Activated naive CD8-positive, alpha-beta T cell treated with anti-CD3 and anti-CD28 coated beads, Interleukin-2, amount 10 ng/mL, durations not matched to agents 7 days and 5 days (primary cell): ENCODE results near the gene SASH3. TPM values are rescaled to one million over a fixed set of nuclear protein-coding genes. Genes with fewer than 3 reads are reported as not detected.
"Not testable (repeated sequence)": the region's sequence is repeated elsewhere in the genome, so short reads cannot be mapped to it uniquely, and the experiment has no call there.

ENCODE experiments used
- ATAC-seq: fragments of 150-1000 bp; cut with Tn5 transposase; one replicate; pipeline ENCODE4 v1.10.0; 2021; ENCODE audit warnings: low read depth, moderate library complexity
- POLR2A ChIA-PET: fragments of 350-600 bp; sonication (Branson Sonifier 250); formaldehyde crosslinking; loops from one replicate; lab custom pipeline; 2021; ENCODE audit warnings: antibody characterized with exemption; lab: Charles Lee
- DNase-seq: peaks from one replicate; pipeline ENCODE4 v3.0.0; 2021
- H3K27ac Mint-ChIP-seq: one replicate; pipeline ENCODE4 v1.8.0; 2022; ENCODE audit warnings: mild to moderate bottlenecking, mixed read lengths
- H3K27me3 Mint-ChIP-seq: one replicate; pipeline ENCODE4 v1.8.0; 2022; ENCODE audit warnings: mild to moderate bottlenecking, moderate library complexity, mixed read lengths
- H3K36me3 Mint-ChIP-seq: one replicate; pipeline ENCODE4 v1.8.0; 2021; ENCODE audit warnings: mild to moderate bottlenecking, mixed read lengths
- H3K4me1 Mint-ChIP-seq: one replicate; pipeline ENCODE4 v1.8.0; 2021; ENCODE audit warnings: mixed read lengths
- H3K4me3 Mint-ChIP-seq: one replicate; pipeline ENCODE4 v1.8.0; 2022; ENCODE audit warnings: mild to moderate bottlenecking, moderate library complexity, mixed read lengths
- H3K9me3 Mint-ChIP-seq: one replicate; pipeline ENCODE4 v1.8.0; 2021; ENCODE audit warnings: mixed read lengths
- total RNA-seq, 2 experiments: library from RNA; stranded (reverse); gene quantifications; one replicate each; pipeline ENCODE4 v1.2.3, GENCODE V29; 2021

The SASH3 gene
- 100 to 1,000 TPM; 239 to 241 TPM for total RNA-seq

- Mint-ChIP-seq H3K4me3 (peak within 1 kb of the TSS; percentile 89), H3K27ac (peak within 1 kb of the TSS; percentile 94), H3K27me3 (no peaks in the 10 kb centered on the region), H3K36me3 (peaks cover 40% of the 10 kb centered on the region), H3K4me1 (peaks cover 42% of the 10 kb centered on the region), H3K9me3 (no peaks in the 10 kb centered on the region)
- peak; percentile 67 for DNase-seq
- peak; percentile 40 for ATAC-seq
- POLR2A ChIA-PET: interaction anchor here (0.8 to 8.2 kb wide), 8 partner anchors 9 to 391 kb away, joined by 3 to 155 read pairs (median 20); partner anchors contain the start of gene UTP14A
Measured at GRCh38 chrX:129779747-129780146, at the start of gene SASH3. Gene SASH3, plus strand, starts transcription at chrX:129779949. Its CDS starts 149 bp downstream, at chrX:129780098.

- DNase-seq (no peak), ATAC-seq (no peak)
- Mint-ChIP-seq H3K4me3 (no peak overlapping the region), H3K27me3 (no peaks in the 10 kb centered on the region), H3K9me3 (peaks cover 2% of the 10 kb centered on the region), H3K27ac (peak overlapping the region; percentile 74), H3K4me1 (peaks cover 27% of the 10 kb centered on the region), H3K36me3 (peaks cover 4% of the 10 kb centered on the region)
- POLR2A ChIA-PET: no interaction called here
Measured at GRCh38 chrX:129731228-129731627, 48.5 kb upstream of the SASH3 start.

GRCh38 chrX:129732857-129733256 lies 46.9 kb upstream of the SASH3 start:
- H3K27ac Mint-ChIP-seq: no peak overlapping the region

GRCh38 chrX:129733335-129733734 lies 46.4 kb upstream of the SASH3 start:
- POLR2A ChIA-PET: no interaction called here
- H3K36me3 Mint-ChIP-seq: peaks cover 4% of the 10 kb centered on the region
- H3K4me1 Mint-ChIP-seq: peaks cover 30% of the 10 kb centered on the region

More at GRCh38 chrX:129732857-129733256, 46.9 kb upstream of the SASH3 start:
- ATAC-seq (no peak), DNase-seq (no peak)
- Mint-ChIP-seq H3K36me3 (peaks cover 4% of the 10 kb centered on the region), H3K27me3 (no peaks in the 10 kb centered on the region), H3K9me3 (peaks cover 2% of the 10 kb centered on the region), H3K4me1 (peaks cover 26% of the 10 kb centered on the region), H3K4me3 (no peak overlapping the region)
- POLR2A ChIA-PET: no interaction called here

GRCh38 chrX:129736491-129736890 lies 43.3 kb upstream of the SASH3 start:
- peaks cover 26% of the 10 kb centered on the region for H3K4me1 Mint-ChIP-seq
- peaks cover 2% of the 10 kb centered on the region for H3K9me3 Mint-ChIP-seq
- no peak for DNase-seq
- H3K27me3 Mint-ChIP-seq: no peaks in the 10 kb centered on the region
- H3K27ac Mint-ChIP-seq: peak overlapping the region; percentile 61
- POLR2A ChIA-PET: interaction anchor here (1.3 to 1.8 kb wide), 2 partner anchors 9 to 43 kb away, joined by 5 to 6 read pairs; partner anchors contain the start of gene SASH3
- peaks cover 2% of the 10 kb centered on the region for H3K36me3 Mint-ChIP-seq
- ATAC-seq: peak; percentile 77
- peak overlapping the region; percentile 49 for H3K4me3 Mint-ChIP-seq

More at GRCh38 chrX:129733335-129733734, 46.4 kb upstream of the SASH3 start:
- no peak overlapping the region for H3K4me3 Mint-ChIP-seq
- H3K27ac Mint-ChIP-seq: no peak overlapping the region
- DNase-seq (no peak), ATAC-seq (no peak)
- peaks cover 2% of the 10 kb centered on the region for H3K9me3 Mint-ChIP-seq
- H3K27me3 Mint-ChIP-seq: no peaks in the 10 kb centered on the region

- POLR2A ChIA-PET: interaction anchor here (0.6 to 1.8 kb wide), 2 partner anchors 42 to 60 kb away, joined by 3 to 5 read pairs; partner anchors contain the start of gene SASH3
- Mint-ChIP-seq H3K27me3 (no peaks in the 10 kb centered on the region), H3K4me3 (no peak overlapping the region), H3K9me3 (peaks cover 2% of the 10 kb centered on the region), H3K36me3 (peaks cover 2% of the 10 kb centered on the region), H3K27ac (no peak overlapping the region), H3K4me1 (peaks cover 30% of the 10 kb centered on the region)
- no peak for ATAC-seq
- DNase-seq: no peak
Measured at GRCh38 chrX:129737916-129738315, 41.8 kb upstream of the SASH3 start.

- peaks cover 37% of the 10 kb centered on the region for H3K4me1 Mint-ChIP-seq
- POLR2A ChIA-PET: interaction anchor here (0.6 to 1.8 kb wide), 2 partner anchors 41 to 61 kb away, joined by 3 to 5 read pairs; partner anchors contain the start of gene SASH3
- DNase-seq: no peak
Measured at GRCh38 chrX:129738466-129739308, 41.1 kb upstream of the SASH3 start, which contains the start of gene XPNPEP2. Gene XPNPEP2, plus strand, starts transcription at chrX:129738979. Its CDS starts 235 bp downstream, at chrX:129739214.

GRCh38 chrX:129739578-129739977 lies 40.2 kb upstream of the SASH3 start:
- ATAC-seq (no peak), DNase-seq (no peak)
- Mint-ChIP-seq H3K36me3 (no peaks in the 10 kb centered on the region), H3K27ac (peak overlapping the region; percentile 52), H3K4me1 (peaks cover 44% of the 10 kb centered on the region), H3K4me3 (no peak overlapping the region), H3K9me3 (no peaks in the 10 kb centered on the region), H3K27me3 (no peaks in the 10 kb centered on the region)
- POLR2A ChIA-PET: no interaction called here

More at GRCh38 chrX:129738466-129739308, 41.1 kb upstream of the SASH3 start, which contains the start of gene XPNPEP2:
- no peak for ATAC-seq
- no peaks in the 10 kb centered on the region for H3K27me3 Mint-ChIP-seq
- H3K9me3 Mint-ChIP-seq: peaks cover 2% of the 10 kb centered on the region
- H3K36me3 Mint-ChIP-seq: peaks cover 2% of the 10 kb centered on the region
- peak within 1 kb of the TSS; percentile 52 for H3K27ac Mint-ChIP-seq
- no peak within 1 kb of the TSS for H3K4me3 Mint-ChIP-seq

- H3K4me3 Mint-ChIP-seq: peak overlapping the region; percentile 72
- no peaks in the 10 kb centered on the region for H3K9me3 Mint-ChIP-seq
- peaks cover 52% of the 10 kb centered on the region for H3K4me1 Mint-ChIP-seq
- H3K27me3 Mint-ChIP-seq: no peaks in the 10 kb centered on the region
- no peak for ATAC-seq
- H3K36me3 Mint-ChIP-seq: no peaks in the 10 kb centered on the region
- POLR2A ChIA-PET: interaction anchor here (0.7 to 2.6 kb wide), 2 partner anchors 14 to 40 kb away, joined by 3 to 10 read pairs; no protein-coding TSS in a partner anchor
- no peak for DNase-seq
- peak overlapping the region; percentile 98 for H3K27ac Mint-ChIP-seq
Measured at GRCh38 chrX:129741880-129742758, 37.6 kb upstream of the SASH3 start.

GRCh38 chrX:129742759-129743152 lies 37.0 kb upstream of the SASH3 start:
- not testable (repeated sequence) for ATAC-seq

GRCh38 chrX:129743821-129744220 lies 35.9 kb upstream of the SASH3 start:
- H3K4me3 Mint-ChIP-seq: peak overlapping the region; percentile 75
- no peaks in the 10 kb centered on the region for H3K36me3 Mint-ChIP-seq
- H3K27ac Mint-ChIP-seq: peak overlapping the region; percentile 98
- no peak for DNase-seq
- POLR2A ChIA-PET: interaction anchor here (1.2 to 3.5 kb wide), 5 partner anchors 12 to 38 kb away, joined by 5 to 41 read pairs (median 10); partner anchors contain the start of gene SASH3
- no peaks in the 10 kb centered on the region for H3K9me3 Mint-ChIP-seq
- ATAC-seq: peak; percentile 46
- H3K27me3 Mint-ChIP-seq: no peaks in the 10 kb centered on the region
- peaks cover 46% of the 10 kb centered on the region for H3K4me1 Mint-ChIP-seq

More at GRCh38 chrX:129742759-129743152, 37.0 kb upstream of the SASH3 start:
- peak overlapping the region; percentile 98 for H3K27ac Mint-ChIP-seq
- not testable (repeated sequence) for H3K9me3 Mint-ChIP-seq, DNase-seq, H3K27me3 Mint-ChIP-seq, H3K36me3 Mint-ChIP-seq
- peaks cover 51% of the 10 kb centered on the region for H3K4me1 Mint-ChIP-seq
- peak overlapping the region; percentile 72 for H3K4me3 Mint-ChIP-seq
- POLR2A ChIA-PET: interaction anchor here (0.7 to 2.6 kb wide), 2 partner anchors 13 to 39 kb away, joined by 3 to 10 read pairs; no protein-coding TSS in a partner anchor

GRCh38 chrX:129744861-129745321 lies 34.9 kb upstream of the SASH3 start:
- Mint-ChIP-seq H3K4me1 (peaks cover 44% of the 10 kb centered on the region), H3K9me3 (no peaks in the 10 kb centered on the region), H3K27me3 (no peaks in the 10 kb centered on the region), H3K36me3 (no peaks in the 10 kb centered on the region), H3K27ac (peak overlapping the region; percentile 98), H3K4me3 (peak overlapping the region; percentile 67)
- peak; percentile 82 for ATAC-seq
- no peak for DNase-seq
- POLR2A ChIA-PET: interaction anchor here (1.0 to 3.5 kb wide), 6 partner anchors 8 to 37 kb away, joined by 3 to 41 read pairs (median 6); partner anchors contain the start of gene SASH3
